Left hindlimb (tissue), 1 donor: Measurements from ENCODE around the gene GLCCI1.

Experiments
- DNase-seq: peaks from one replicate; pipeline ENCODE4 v3.0.0-alpha.2; 2018

The GLCCI1 gene

GRCh38 chr7:8134089-8134733 is 165.6 kb downstream of the GLCCI1 start:
- no peak for DNase-seq

- DNase-seq = no peak
Observed at GRCh38 chr7:8135417-8135816, 166.8 kb downstream of the GLCCI1 start.

- no peak for DNase-seq
Observed at GRCh38 chr7:8136051-8136730, 167.6 kb downstream of the GLCCI1 start.
